Stimulated activated CD8-positive, alpha-beta memory T cell treated with anti-CD3 and anti-CD28 coated beads, Interleukin-4, amount 100 ng/mL, for 48 hours (primary cell): ENCODE data around the gene LATS2.

ENCODE experiments used
- DNase-seq: peaks from one replicate; pipeline ENCODE4 v3.0.0-alpha.2; 2020

The LATS2 gene

DNA sequence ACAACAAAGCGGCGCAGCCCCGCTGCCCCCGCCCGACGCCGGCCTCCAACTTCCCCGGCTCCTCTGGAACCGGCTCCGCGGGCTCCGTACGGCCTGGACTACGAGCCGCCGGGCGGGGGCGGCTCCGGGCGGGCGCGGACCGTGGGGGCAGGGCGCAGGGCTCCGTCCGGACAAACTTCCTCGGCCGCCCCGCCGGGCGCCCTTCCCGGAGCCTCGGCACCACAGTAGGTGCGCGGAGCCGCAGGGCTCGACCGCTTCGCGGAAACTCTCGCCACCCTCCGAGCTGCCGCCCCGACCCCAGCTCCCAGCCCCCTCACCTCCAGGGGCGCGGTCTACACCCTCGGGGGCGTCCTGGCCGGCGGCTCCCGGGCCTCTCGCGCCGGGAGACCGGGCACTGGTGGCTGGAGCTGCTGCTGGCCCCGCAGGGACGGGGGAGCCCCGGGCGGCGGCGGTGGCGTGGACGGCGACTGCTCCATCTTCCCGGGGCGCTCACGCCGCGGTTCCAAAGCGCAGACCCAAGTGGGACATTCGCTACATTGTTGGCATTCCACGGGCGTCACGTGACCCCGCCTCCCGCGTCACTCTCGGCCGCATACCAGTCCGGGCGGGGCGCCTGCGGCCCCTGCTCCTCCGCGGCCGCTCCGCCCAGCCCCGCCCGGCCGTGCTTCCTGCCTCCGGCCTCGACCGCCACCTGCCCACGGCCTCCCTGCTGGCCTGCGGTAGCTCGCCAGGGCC, at the start of gene LATS2:
Gene LATS2 (minus strand): TSS at position 558 of the 735 bp plus-strand sequence. CDS start 15,560 bp downstream, outside the sequence.
- DNase-seq = peak; percentile 78

GRCh38 chr13:21109168-21109567, 47.8 kb upstream of the LATS2 start:
- no peak for DNase-seq

DNA sequence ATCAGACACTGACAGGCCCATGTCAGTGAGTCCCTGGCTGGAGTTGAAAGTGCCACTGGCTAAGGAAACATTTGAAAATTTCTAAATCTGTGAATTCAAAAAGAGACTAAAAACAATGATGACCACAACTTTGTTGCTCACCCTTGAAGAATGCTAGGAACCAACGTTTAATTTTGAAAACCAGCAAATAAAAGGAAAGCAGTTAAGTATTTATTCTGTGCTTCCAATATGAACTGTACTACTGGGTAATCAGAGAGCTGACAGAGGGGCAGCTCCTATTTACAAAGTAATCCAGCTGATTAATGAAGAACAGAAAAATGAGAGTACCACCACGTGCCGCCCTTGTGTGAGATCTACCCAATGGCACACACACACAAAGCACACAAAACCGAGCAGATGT, 44.7 kb upstream of the LATS2 start:
- no peak for DNase-seq

GRCh38 chr13:21104199-21105019, 43.0 kb upstream of the LATS2 start:
- DNase-seq = no peak

GRCh38 chr13:21101865-21102576, 40.6 kb upstream of the LATS2 start:
- no peak for DNase-seq

DNA sequence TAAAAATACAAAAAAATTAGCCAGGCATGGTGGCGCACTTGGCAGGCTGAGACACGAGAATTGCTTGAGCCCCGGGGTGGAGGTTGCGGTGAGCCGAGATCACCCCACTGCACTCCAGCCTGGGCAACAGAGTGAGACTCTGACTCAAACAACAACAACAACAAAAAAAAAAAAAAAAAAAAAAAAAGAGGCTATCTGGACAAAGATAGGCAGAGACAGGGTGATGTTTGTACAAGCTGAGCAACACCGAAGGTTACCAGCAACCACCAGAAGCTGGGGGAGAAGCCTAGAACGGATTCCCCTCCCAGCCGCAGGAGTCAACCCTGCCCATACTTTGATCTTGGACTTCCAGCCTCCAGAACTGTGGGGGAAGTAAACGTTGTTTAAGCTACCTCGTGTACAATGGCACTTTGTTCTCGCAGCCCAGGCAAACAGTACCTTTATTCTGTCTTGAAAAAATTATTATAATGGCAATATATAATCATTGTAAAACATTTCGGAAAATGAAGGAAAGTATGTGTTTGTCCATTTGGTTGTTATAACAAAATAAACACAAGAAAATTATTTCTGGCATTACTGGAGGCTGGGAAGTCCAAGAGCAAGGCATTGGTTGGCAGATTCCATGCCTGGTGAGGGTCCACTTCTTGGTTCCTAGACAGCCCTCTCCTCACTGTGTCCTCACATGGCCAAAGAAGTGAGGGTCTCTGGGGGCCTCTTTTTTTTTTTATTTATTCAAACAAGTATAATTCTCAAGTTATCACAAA, 39.8 kb upstream of the LATS2 start:
- DNase-seq = no peak

DNA sequence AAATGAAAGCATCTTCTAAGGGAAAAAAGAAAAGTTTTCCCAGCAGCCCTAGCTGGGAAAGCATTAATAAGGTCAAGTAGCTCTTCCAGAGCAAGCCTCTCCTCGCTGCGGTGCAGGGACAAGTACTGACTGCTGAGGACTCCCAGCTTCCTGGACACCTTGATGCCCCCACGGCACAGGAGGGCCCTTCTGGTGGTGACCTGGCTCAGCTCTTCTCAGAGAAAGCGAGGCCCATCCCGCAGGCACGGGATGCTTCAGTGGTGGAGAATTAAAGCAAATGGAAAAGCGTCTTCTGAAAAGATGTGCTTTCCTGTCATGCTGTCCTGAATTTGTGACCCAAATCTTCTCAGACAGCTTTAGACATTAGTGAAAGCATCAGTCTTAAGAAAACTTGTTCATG, 38.8 kb upstream of the LATS2 start:
- no peak for DNase-seq

DNA sequence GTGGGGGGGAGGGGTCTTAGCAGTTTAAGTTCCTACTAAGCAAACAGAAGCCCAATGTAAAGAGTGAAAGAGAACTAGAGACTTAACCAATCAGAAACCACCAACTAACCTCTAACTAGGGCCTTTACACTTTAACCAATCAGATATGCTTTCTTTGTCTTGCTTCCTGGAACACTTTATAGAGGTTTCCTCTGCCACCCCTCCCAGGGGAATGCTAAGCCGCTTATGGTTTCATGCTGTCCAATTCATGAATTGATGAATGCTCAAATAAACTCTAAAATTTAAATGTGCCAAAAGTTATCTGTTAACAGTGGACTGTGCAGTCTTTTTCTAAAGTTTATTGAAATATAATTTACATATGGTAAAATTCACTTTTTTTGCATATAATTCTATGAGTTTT, 33.9 kb upstream of the LATS2 start:
- no peak for DNase-seq

GRCh38 chr13:21089830-21090229, 28.4 kb upstream of the LATS2 start:
- no peak for DNase-seq

DNA sequence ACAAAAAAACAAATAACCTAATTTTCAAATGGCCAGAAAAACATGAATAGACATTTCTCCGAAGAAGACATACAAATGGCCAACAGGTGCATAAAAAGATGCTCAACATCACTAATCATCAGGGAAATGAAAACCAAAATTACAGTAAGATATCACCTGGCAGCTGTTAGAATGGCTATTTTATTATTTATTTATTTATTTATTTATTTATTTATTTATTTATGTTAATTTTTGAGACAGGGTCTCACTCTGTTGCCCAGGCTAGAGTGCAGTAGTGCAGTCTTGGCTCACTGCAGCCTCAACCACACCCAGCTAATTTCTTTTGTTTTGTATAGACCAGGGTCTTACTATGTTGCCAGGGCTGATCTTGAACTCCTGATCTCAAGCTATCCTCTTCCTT, 27.1 kb upstream of the LATS2 start:
- DNase-seq = no peak

- no peak for DNase-seq
Observed at GRCh38 chr13:21086929-21087328, 25.5 kb upstream of the LATS2 start.

GRCh38 chr13:21081926-21082325, 20.5 kb upstream of the LATS2 start:
- no peak for DNase-seq

- no peak for DNase-seq
Observed at GRCh38 chr13:21080593-21080891, 19.2 kb upstream of the LATS2 start.

- no peak for DNase-seq
Observed at GRCh38 chr13:21079761-21080592, 18.6 kb upstream of the LATS2 start.

GRCh38 chr13:21079221-21079620, 17.8 kb upstream of the LATS2 start:
- no peak for DNase-seq

DNA sequence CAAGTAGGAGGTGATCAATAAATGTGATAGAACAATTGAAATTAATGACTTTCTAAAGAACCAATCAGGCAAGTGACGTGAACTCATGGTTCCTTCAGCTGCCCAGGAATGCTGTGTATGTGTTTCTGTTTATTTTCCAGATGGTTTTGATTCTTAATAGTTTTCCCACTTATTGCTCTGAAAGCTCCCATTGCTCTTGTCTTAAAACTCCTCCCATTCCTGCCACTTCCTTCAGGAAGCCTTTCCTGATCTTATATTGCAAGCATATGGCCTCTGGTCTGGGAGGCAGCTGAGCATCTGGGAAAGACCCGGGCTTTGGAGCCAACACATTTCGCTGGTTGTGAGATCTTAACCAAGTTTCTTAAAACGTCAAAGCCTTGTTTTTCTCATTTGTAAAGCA, 17.1 kb upstream of the LATS2 start:
- DNase-seq = no peak

DNA sequence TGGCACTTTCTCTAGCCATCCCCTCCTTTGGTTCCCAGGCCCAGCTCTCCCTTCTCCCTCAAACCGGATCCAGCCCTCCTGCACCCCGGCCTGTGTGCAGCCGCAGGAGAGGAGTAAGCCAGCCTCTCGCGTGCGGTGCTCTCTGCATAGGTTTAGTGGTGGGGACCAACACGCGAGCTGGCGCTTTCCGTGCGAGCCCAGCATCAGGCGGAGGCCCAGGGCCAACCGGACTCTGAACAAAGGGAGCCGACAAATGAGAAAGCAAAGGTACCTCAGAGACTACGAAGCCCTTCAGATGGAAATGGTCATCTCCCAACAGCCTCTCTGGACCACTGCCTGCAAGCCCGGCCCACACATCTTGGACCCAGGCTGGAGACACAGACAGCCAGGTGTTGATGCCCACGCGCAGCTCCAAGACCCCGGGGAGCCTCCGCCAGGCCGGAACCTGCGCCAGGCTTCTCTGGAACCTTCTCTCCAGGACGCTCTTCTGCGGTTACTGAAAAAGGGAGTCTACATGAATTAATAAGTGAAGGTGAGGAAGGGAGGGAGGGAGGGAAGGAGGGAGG, 16.5 kb upstream of the LATS2 start:
- DNase-seq = no peak

- DNase-seq = no peak
Observed at GRCh38 chr13:21077076-21077787, 15.8 kb upstream of the LATS2 start.

DNA sequence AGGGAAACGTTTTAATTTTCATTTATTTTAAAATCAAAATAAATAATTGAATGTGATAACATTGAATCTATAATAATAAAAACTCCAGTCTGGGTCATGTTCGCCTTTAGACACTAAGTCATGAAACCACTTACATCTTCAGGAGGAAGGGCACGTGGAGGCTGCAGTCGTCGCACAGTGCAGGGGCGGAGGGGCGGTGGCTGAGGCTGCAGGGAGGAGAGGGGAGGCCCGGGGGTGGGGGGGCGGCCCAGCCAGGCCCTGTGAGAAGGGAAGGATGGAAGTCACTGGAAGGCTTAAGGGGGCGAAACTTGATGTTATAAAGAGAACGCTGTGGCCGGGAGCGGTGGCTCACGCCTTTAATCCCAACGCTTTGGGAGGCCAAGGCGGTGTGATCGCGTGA, 14.9 kb upstream of the LATS2 start:
- DNase-seq = peak; percentile 37

DNA sequence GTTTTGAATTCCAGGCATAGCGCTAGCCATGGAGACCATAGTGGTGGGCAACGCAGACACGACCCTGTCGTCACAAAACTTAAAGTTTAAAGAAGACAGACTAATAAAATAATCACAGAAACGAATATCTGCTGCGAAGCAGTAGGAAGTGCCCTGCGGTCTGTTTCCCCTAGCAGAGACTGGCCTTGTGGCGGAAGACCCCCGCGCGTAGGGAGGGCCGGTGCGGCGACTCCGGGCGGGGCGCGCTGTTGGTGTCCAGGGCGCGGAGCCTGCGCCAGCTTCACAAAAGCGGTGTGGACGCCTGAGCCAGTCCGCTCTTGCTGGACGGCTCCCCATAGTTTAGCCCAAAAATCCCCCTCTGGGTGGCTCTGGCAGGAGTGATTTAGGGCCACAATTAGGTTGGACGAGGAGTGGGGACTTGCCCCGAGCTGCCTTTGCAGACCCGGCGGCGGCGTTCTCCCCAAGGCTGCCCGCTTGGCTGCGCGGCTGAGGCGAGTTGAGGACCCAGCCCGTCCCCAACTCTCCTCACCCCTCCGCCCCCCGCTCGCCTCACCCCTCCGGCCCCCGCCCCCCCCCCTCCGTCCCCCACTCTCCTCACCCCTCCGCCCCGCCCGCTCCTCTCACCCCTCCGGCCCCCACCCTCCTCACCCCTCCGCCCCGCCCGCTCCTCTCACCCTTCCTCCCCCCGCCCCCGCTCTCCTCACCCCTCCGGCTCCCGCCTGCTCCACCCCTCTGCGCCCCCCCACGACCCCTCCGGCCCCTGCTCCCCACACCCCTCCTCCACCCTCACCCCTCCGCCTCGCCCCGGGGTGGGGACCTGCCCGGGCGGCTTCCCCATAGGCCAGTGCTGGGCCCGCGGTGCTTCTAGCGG, 14.2 kb upstream of the LATS2 start:
- peak; percentile 51 for DNase-seq
